ENCODE data around the gene GPR160.

Gene GPR160

GRCh38 chr3:170027233-170028102 is 10.3 kb upstream of the GPR160 start:
- DNase-seq (ENCODE audit: low read depth in 2 of 2) = no peak

DNA sequence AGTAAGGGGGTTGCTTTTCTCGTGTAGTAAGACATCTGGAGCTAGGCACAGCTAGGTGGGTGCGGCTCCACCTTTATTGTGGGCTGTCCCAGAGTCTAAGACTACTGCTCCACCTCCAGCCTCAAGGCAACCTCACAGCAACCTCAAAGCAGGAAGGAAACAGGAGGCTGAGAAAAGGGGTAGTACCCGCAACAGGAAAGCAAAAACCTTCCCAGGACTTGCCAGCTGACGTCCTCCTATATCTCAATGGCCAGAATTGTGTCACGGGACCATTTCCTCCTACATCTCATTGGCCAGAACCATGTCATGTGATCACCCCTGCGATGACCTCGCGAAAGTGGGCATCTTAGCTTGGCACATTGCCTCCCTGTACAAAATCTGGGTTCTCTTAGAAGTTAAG is 4.3 kb upstream of the GPR160 start:
- DNase-seq (ENCODE audit: low read depth in 2 of 2) = peak in 1 of 2 donors; percentile 21

GRCh38 chr3:170038434-170039110 is 777 bp downstream of the GPR160 start:
- DNase-seq (ENCODE audit: low read depth in 2 of 2) = peak; percentile 7 to 10

- no peak for DNase-seq (ENCODE audit: low read depth in 2 of 2)
These were observed 2.6 kb downstream of the GPR160 start for GRCh38 chr3:170040418-170040817.

DNA sequence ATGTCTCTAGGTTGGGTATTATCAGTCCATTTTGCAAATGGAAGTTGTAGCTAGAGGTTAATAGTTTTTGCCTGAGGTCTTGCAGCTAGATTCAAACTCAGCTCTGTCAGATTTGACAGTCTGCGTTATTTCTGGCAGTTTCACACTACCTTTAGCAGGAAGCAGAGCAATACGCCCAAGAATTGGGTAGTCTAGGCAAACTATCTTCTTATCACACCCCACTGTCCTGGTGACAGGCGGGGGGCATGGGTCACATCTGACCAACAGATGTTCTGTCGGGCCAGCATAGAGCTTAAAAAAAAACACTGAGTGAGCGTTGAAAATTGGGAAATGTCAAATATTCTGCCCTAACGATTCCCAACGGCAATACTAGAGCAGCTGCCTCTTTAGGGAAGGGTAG is 5.7 kb downstream of the GPR160 start:
- no peak for DNase-seq (ENCODE audit: low read depth in 2 of 2)

DNA sequence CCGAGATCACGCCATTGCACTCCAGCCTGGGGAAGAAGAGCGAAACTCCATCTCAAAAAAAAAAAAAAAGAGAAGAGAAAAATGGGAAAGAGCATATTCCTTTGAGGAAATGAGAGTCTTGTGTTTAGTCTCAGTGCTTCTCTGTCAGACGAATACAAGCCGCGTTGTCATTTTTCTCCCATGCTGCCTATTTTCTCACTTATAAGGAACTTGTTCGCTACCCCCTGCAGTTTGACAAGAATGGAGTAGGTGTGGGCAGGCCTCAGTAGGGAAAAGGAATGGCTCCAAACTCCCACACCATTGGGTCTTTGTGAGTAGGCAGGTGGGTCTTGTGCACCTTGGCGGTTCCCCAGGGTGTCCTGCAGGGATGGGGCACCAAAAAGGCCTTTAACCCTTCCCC is 6.5 kb downstream of the GPR160 start:
- no peak for DNase-seq (ENCODE audit: low read depth in 2 of 2)

GRCh38 chr3:170044795-170045244 is 7.0 kb downstream of the GPR160 start:
- DNase-seq (ENCODE audit: low read depth in 2 of 2) = no peak

GRCh38 chr3:170046269-170047132 is 8.7 kb downstream of the GPR160 start:
- no peak for DNase-seq (ENCODE audit: low read depth in 2 of 2)

GRCh38 chr3:170047133-170047404 is 9.3 kb downstream of the GPR160 start:
- DNase-seq (ENCODE audit: low read depth in 2 of 2) = no peak

DNA sequence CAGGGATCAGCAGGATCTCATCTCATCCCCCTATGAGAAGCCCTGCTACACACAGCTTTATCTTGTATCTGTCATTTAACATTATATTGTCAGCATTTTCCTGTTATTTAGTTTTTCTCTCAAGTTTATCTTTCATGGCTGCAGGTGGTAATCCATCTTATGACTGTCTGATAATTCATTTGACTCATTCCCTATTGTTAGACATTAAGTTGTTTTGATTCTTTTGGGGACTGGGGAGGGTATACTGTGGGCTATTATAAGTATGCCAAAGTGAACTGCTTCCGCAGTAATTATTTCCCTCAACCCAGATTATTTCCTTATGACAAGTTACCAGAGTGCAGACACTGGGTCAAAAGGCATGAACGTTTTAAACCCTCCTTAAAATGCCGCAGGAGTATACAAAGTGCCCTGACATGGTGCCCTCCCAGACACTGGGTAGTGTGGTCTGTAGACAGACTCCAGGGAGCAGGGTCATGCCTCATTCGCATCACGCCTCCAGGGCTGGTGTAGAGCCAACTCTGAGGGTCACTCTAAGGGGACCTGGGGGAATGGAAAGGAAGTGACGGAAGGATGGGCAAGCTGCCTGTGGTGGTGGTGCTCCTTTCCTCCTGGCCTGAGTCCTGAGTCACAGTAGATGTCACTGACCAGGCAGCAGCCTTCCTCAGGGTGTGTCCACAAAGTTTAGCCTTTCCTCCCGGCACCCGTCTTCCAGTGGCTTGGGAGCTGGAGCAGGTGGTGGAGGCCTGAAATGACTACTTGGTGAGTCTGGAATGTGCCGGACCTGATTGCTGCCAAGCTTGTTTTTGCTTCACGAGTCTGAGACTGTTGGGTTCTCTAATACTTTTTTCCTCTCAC is 11.6 kb downstream of the GPR160 start:
- no peak for DNase-seq (ENCODE audit: low read depth in 2 of 2)

DNA sequence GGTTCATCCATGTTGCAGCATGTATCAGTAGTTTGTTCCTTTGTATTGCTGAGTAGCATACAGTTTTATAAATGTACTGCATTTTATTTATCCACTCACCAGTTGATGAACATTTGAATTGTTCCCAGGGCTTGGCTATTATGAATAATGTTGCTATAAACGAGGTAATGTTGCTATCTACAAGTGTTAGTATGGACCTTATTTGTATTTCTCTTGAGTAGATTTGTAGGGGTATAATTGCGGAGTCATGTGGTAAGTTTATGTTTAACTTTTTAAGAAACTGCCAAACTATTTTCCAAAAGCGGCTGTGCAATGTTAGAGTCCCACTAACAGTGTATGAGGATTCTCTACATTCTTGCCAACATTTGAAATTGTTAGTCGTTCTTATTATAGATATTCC is 13.0 kb downstream of the GPR160 start:
- DNase-seq (ENCODE audit: low read depth in 2 of 2) = no peak

GRCh38 chr3:170052398-170052797 is 14.6 kb downstream of the GPR160 start:
- DNase-seq (ENCODE audit: low read depth in 2 of 2) = no peak

- no peak for DNase-seq (ENCODE audit: low read depth in 2 of 2)
These were observed 16.4 kb downstream of the GPR160 start for GRCh38 chr3:170054204-170054603.

GRCh38 chr3:170055209-170055608 is 17.4 kb downstream of the GPR160 start:
- DNase-seq (ENCODE audit: low read depth in 2 of 2) = no peak

DNA sequence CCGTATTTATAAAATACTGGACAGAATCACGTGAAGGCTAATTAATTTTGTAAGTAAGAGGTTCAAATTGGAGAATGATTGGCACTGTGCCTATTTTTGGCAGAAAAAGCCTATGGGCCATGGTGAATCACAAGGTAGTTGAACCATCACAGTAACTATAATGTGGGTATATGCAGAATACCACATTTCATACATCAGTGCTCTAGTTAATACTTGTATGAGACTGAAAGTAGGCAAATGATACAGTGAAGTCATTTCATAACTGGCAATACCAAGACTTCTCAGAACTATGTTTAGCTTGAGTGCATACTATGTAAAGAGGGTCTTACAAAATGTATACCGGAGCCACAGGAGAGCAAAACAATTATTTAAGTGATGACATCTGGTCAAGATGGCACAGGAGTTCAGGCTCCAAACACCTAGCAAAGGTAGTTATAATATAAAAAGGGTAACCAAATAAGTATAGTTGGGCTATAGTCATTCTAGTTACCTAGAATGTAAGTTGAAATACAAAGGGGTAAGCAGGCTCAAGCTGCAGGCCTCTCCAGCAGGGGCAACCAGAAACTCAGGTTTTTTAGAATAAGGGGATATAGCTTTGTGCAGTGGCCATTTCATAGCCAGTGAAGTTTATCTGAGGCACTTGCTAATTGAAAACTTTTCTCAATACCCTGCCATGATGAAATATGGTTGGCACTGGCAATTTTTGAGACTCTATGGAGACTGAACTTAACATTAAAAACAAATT is 19.1 kb downstream of the GPR160 start:
- no peak for DNase-seq (ENCODE audit: low read depth in 2 of 2)

- DNase-seq (ENCODE audit: low read depth in 2 of 2) = no peak
These were observed 19.8 kb downstream of the GPR160 start for GRCh38 chr3:170057550-170057949.

GRCh38 chr3:170058127-170058526 is 20.3 kb downstream of the GPR160 start:
- no peak for DNase-seq (ENCODE audit: low read depth in 2 of 2)

GRCh38 chr3:170059447-170059846 is 21.7 kb downstream of the GPR160 start:
- no peak for DNase-seq (ENCODE audit: low read depth in 2 of 2)

DNA sequence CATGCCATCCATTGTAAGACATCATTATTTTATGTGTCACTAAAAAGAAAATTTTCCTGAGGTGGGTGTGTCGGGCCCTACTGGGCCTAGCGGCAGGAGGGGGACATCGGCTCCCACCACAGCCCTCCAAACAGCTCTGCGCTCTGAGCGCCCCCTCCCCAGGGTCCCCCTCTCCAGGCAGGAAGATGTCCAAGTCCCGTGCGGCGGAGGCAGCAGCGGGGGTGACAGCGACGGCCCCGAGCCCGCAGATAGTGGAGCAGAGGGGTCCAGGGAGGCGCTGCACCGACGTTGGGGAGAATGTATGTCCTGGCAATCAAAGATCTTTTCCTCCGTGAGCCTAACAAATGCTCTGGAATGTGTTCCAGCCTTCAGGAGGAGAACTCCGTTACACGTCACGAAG is 24.3 kb downstream of the GPR160 start:
- no peak for DNase-seq (ENCODE audit: low read depth in 2 of 2)

DNA sequence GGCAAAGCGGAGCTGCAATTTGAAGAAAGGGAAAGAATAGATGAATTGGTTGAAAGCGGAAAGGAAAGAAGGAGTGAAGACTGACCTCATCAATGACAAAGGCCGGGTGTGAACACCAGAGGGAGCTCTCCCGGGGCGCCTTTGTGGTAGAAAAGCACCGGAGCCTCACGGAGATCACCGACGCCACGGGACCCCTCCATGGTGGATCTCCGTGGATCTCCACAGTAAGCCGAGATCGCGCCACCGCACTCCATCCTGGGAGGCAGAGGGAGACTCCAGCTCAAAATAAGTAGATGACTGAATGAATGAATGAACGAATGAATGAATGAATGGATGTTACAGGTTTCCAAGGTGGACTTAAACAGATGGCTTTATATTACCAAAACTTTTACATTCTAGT is 25.0 kb downstream of the GPR160 start:
- DNase-seq (ENCODE audit: low read depth in 2 of 2) = no peak

- no peak for DNase-seq (ENCODE audit: low read depth in 2 of 2)
These were observed 25.9 kb downstream of the GPR160 start for GRCh38 chr3:170063691-170064090.
